GM21390 (cell line): ENCODE measurements around the gene NECTIN4.

Experiments
- ATAC-seq: cut with Tn5 transposase; IDR thresholded peaks from one replicate; pipeline ENCODE4 v1.9.1; 2021; ENCODE audit not compliant: unreplicated experiment

Gene NECTIN4

GRCh38 chr1:161113915-161114314 is 24.6 kb upstream of the NECTIN4 start:
- no peak for ATAC-seq

- ATAC-seq = no peak
Measured at GRCh38 chr1:161111527-161111926, 22.2 kb upstream of the NECTIN4 start.

GRCh38 chr1:161111117-161111516 is 21.8 kb upstream of the NECTIN4 start:
- no peak for ATAC-seq

GRCh38 chr1:161106431-161106830 is 17.1 kb upstream of the NECTIN4 start:
- ATAC-seq = no peak

GRCh38 chr1:161100556-161100955 is 11.2 kb upstream of the NECTIN4 start:
- ATAC-seq = no peak

GRCh38 chr1:161099090-161099802 is 9.9 kb upstream of the NECTIN4 start:
- no peak for ATAC-seq

- peak; percentile 73 for ATAC-seq
Measured at GRCh38 chr1:161098210-161099068, 9.1 kb upstream of the NECTIN4 start, which contains the start of gene KLHDC9. Gene KLHDC9 (plus strand): TSS chr1:161098361. CDS start chr1:161098536, 175 bp downstream.

GRCh38 chr1:161096530-161096929 is 7.2 kb upstream of the NECTIN4 start:
- ATAC-seq = no peak

- ATAC-seq = no peak
Measured at GRCh38 chr1:161096015-161096414, 6.7 kb upstream of the NECTIN4 start.

GRCh38 chr1:161095230-161095629 is 5.9 kb upstream of the NECTIN4 start:
- no peak for ATAC-seq

- no peak for ATAC-seq
Measured at GRCh38 chr1:161094481-161094880, 5.1 kb upstream of the NECTIN4 start.

- ATAC-seq = no peak
Measured at GRCh38 chr1:161092621-161093028, 3.3 kb upstream of the NECTIN4 start.

GRCh38 chr1:161091796-161092507 is 2.6 kb upstream of the NECTIN4 start:
- ATAC-seq = no peak

GRCh38 chr1:161091093-161091492 is 1.7 kb upstream of the NECTIN4 start:
- no peak for ATAC-seq

GRCh38 chr1:161090617-161091016 is 1.3 kb upstream of the NECTIN4 start:
- ATAC-seq = no peak

GRCh38 chr1:161089938-161090337 is 580 bp upstream of the NECTIN4 start:
- ATAC-seq = no peak

GRCh38 chr1:161088587-161089110 is 709 bp downstream of the NECTIN4 start:
- ATAC-seq = no peak

- ATAC-seq = no peak
Measured at GRCh38 chr1:161086457-161086856, 2.9 kb downstream of the NECTIN4 start.

GRCh38 chr1:161085165-161085564 is 4.2 kb downstream of the NECTIN4 start:
- ATAC-seq = no peak

GRCh38 chr1:161084597-161084988 is 4.8 kb downstream of the NECTIN4 start:
- ATAC-seq = no peak
